ENCODE measurements around the gene SMARCAL1.
A peak's percentile ranks its signal among the peaks of the same experiment; 100 is the strongest.

SMARCAL1 gene

DNA sequence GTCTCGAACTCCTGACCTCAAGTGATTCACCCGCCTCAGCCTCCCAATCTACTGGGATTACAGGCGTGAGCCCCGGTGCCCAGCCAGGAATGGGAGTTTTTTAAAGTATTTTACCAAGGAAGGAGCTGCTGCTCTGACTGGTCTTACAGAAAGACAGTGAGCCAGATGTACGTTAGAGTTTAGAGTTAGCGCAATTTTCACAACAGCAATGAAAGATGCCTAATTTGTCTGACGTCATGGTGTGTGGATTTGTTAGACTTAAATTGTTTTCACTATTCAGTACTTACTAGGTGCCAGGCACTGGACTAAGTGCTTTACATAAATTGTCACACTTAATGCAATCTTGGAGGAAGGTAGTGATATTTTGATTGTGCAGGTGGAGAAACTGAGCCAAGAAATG is 74.0 kb downstream of the SMARCAL1 start:
- TF ChIP-seq CTCF (IDR thresholded peaks at IDR 0.05; ENCODE audit: poor library complexity, severe bottlenecking) = no peak
- Histone ChIP-seq H3K4me1 (ENCODE audit: insufficient read depth, poor library complexity, severe bottlenecking) (peaks cover 8% of the 10 kb centered on the region), H3K9me3 (ENCODE audit: severe bottlenecking) (no peaks in the 10 kb centered on the region), H3K4me3 (ENCODE audit: severe bottlenecking) (no peak overlapping the region), H3K36me3 (ENCODE audit: low read depth) (peaks cover 17% of the 10 kb centered on the region), H3K27me3 (ENCODE audit: insufficient read depth, poor library complexity, severe bottlenecking) (no peaks in the 10 kb centered on the region), H3K27ac (ENCODE audit: poor library complexity, severe bottlenecking) (no peak overlapping the region)
- no peak for DNase-seq (ENCODE audit: low spot score)
- no peak for ATAC-seq (ENCODE audit: low read depth)

DNA sequence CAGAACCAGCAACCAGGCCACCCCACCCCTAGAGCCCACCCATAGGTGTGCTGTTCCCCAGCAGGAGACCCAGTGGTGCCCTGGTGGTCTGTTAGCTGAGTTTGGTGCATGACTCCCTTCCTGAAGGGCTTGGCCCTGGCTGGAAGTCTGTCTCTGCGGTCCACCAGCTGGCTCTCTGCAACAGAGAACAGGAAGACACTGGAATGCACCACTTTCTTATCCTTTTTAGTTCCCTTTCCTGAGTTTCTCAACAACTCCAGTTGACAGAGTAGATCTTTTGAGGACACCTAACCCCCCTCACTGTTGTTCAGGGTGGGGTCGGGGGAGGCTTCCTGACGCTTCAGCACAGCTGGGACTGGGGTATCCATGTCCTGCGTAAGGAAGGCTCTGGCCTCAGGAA is 74.4 kb downstream of the SMARCAL1 start:
- H3K27me3 ChIP-seq (ENCODE audit: insufficient read depth, poor library complexity, severe bottlenecking) = no peaks in the 10 kb centered on the region
- H3K4me3 ChIP-seq (ENCODE audit: severe bottlenecking) = no peak overlapping the region
- no peak for DNase-seq (ENCODE audit: low spot score)
- H3K27ac ChIP-seq (ENCODE audit: poor library complexity, severe bottlenecking) = no peak overlapping the region
- ATAC-seq (ENCODE audit: low read depth) = no peak
- TF ChIP-seq CTCF (IDR thresholded peaks at IDR 0.05; ENCODE audit: poor library complexity, severe bottlenecking) = no peak
- peaks cover 8% of the 10 kb centered on the region for H3K4me1 ChIP-seq (ENCODE audit: insufficient read depth, poor library complexity, severe bottlenecking)
- H3K9me3 ChIP-seq (ENCODE audit: severe bottlenecking) = no peaks in the 10 kb centered on the region
- H3K36me3 ChIP-seq (ENCODE audit: low read depth) = peaks cover 13% of the 10 kb centered on the region

DNA sequence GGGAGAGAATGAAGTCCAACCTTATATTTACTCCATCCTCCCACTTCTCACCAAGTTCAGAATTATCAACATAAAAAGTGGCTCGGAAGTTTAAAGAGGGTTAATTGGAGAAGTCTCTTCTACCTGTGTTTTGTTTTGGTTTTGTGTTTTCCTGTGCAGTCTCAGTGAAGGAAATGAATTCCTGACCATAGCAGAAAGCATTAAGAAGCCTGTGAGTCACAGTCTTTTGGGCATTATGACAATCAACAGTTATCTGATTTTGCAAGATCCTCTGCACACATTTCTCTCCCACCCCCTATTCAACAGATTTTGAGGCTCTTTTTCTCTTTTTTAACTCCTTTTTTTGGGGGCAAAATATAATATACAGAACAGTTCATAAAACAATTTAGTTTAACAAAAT is 77.8 kb downstream of the SMARCAL1 start:
- H3K27ac ChIP-seq (ENCODE audit: poor library complexity, severe bottlenecking) = peak overlapping the region; percentile 59
- H3K27me3 ChIP-seq (ENCODE audit: insufficient read depth, poor library complexity, severe bottlenecking) = no peaks in the 10 kb centered on the region
- H3K4me3 ChIP-seq (ENCODE audit: severe bottlenecking) = no peak overlapping the region
- DNase-seq (ENCODE audit: low spot score) (no peak), ATAC-seq (ENCODE audit: low read depth) (peak; percentile 68)
- no peak for TF ChIP-seq CTCF (IDR thresholded peaks at IDR 0.05; ENCODE audit: poor library complexity, severe bottlenecking)
- H3K4me1 ChIP-seq (ENCODE audit: insufficient read depth, poor library complexity, severe bottlenecking) = peaks cover 27% of the 10 kb centered on the region
- H3K9me3 ChIP-seq (ENCODE audit: severe bottlenecking) = no peaks in the 10 kb centered on the region
- H3K36me3 ChIP-seq (ENCODE audit: low read depth) = no peaks in the 10 kb centered on the region

DNA sequence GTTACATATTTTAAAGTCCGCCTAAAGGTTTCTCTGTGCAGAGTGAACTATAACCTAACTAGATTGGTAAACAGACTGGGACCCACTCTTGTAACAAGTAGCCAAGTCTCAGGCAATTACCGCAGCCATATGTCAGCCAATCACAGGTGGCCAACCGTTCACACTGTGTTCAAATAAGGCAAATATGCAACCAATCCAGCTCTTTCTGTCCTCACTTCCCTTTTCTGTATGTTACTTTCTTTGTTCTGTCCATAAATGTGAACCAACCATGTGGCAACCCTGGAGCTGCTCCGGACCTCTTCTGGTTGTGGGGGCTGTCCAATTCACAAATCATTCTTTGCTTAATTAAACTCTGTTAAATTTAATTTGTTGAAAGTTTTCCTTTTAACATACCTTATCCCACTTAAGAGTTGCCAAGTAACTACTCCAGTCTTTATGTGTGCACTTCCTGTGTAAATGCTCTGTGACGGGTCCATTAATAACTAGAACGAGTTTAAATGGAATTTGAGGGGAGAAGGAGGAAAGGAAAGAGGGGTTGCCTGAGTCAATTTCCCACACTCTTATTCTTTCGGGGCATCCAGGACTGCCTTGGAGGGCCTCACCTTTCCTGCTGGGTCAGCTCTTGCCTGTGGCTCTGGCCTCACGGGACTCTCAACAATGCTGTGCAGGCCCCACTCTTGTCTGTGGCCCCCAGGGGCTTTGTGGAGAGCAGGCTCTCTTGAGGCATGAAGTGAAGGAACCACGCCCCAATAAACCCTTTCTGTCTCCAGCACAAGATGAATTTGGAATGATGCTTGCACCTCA is 79.7 kb downstream of the SMARCAL1 start:
- no peaks in the 10 kb centered on the region for H3K36me3 ChIP-seq (ENCODE audit: low read depth)
- no peak for TF ChIP-seq CTCF (IDR thresholded peaks at IDR 0.05; ENCODE audit: poor library complexity, severe bottlenecking)
- H3K27ac ChIP-seq (ENCODE audit: poor library complexity, severe bottlenecking) = peak overlapping the region; percentile 24
- H3K4me3 ChIP-seq (ENCODE audit: severe bottlenecking) = no peak overlapping the region
- DNase-seq (ENCODE audit: low spot score) = no peak
- H3K27me3 ChIP-seq (ENCODE audit: insufficient read depth, poor library complexity, severe bottlenecking) = no peaks in the 10 kb centered on the region
- peaks cover 33% of the 10 kb centered on the region for H3K4me1 ChIP-seq (ENCODE audit: insufficient read depth, poor library complexity, severe bottlenecking)
- ATAC-seq (ENCODE audit: low read depth) = no peak
- H3K9me3 ChIP-seq (ENCODE audit: severe bottlenecking) = no peaks in the 10 kb centered on the region
